AG20443 (cell line): ENCODE results near the gene RAB40AL.
A peak's percentile ranks its signal among the peaks of the same experiment; 100 is the strongest.
"Not testable (repeated sequence)": the region's sequence is repeated elsewhere in the genome, so short reads cannot be mapped to it uniquely, and the experiment has no call there.

Experiments
- DNase-seq: peaks from one replicate; pipeline ENCODE4 v3.0.0; 2012; ENCODE audit warnings: low spot score, mixed read lengths

Gene RAB40AL, protein sequence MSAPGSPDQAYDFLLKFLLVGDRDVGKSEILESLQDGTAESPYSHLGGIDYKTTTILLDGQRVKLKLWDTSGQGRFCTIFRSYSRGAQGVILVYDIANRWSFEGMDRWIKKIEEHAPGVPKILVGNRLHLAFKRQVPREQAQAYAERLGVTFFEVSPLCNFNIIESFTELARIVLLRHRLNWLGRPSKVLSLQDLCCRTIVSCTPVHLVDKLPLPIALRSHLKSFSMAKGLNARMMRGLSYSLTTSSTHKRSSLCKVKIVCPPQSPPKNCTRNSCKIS

DNA sequence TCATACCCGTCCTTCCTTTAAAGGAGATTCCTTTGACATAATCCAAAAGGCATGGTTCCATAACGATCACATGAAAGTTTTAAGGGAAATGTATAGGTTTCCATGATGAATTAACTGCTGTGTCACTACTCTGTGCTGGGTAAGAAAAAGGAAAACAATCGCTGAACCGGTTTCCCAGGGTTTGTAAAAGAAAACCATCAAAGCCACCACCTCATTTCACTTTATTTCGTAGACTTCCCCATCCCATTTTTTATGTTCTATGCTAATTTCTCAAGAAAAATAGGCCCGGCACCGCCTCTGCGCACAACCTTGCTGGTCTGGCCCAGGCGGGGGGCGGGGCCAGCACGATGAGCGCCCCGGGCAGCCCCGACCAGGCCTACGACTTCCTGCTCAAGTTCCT lies at the start of gene RAB40AL:
Gene RAB40AL, plus strand, starts transcription at position 301 of the 400 bp plus-strand sequence. Its CDS starts 47 bp downstream, at position 348.
- not testable (repeated sequence) for DNase-seq

GRCh38 chrX:102887687-102888086 lies 49.4 kb upstream of the RAB40AL start:
- DNase-seq, result no peak

DNA sequence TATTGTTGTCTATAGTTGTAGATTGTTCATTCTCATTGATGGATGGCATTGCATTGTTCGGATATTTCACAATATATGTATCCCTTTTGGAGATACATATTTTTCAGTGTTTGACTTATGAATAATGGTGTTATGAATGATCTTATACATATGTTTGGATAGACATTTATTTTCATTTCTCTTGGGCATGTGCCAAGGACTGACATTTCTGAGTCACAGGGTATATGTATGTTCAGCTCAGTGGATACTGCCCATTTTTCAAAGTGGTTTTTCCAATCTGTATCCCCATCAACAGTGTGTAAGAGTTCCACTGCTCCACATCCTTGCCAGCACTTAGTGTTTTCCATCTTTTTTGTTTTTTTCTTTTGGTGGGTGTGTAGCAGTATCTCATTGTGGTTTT lies 45.0 kb upstream of the RAB40AL start:
- DNase-seq, result no peak

DNA sequence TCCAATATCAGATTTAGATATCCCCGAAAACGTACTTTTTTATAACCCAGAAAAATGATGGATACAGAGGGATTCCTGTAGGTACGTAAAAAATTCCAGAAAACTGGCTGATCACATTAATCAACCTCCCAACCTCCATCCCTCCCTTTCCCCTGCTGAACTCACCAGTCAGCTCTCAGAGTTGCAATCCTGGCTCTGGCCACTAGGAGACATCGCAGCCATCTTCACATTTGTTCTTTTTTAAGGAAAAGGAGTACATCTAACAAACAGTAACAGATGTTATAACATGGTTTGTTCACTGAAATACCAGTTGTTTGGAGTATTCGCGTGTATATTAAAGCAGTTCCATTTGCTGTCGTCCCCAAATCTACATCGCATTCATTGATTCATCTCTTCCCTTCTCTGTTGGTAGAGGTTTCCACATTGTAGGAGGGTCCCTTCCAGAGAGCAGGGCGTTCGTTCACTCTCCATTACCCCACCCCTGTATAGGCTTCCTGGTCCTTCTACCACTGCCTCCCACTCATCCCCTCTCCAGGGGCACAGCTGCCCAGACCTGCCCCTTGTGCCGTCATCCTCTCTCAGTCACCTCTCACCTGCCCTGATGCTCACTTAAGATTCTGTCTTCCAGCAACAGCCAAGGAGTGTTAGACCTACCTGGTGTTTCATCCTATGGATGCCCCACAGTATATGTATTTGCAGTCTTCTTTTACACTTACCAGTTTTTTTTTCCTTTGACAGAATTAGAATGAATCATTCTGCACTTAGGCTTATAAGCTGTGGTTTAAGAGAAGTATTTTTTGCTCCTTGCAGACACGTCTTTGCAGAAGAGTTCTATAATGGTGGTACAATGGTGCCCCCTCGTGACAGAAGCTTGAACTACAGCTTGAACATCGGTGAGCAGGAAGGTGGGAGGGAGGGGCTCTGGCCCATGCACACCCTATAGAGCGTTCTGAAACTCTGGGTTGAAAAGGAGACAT lies 36.8 kb upstream of the RAB40AL start:
- DNase-seq, result peak; percentile 36

DNA sequence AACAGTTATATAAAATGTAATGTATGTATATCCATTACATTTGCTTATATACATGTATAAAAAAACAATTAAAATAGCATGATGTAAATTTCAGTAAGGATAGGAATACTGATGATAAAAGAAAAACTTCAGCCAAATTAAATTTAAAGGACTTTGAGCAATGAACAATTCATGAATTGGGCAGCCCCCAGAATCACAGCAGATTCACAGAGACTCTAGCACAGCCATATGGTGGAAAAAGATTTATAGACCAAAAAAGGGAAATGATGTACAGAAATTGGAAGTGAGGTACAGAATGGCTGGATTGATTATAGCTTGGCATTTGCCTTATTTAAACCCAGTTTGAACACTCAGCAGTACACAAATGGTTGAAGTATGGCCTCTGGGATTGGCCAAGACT lies 34.7 kb upstream of the RAB40AL start:
- no peak for DNase-seq

DNA sequence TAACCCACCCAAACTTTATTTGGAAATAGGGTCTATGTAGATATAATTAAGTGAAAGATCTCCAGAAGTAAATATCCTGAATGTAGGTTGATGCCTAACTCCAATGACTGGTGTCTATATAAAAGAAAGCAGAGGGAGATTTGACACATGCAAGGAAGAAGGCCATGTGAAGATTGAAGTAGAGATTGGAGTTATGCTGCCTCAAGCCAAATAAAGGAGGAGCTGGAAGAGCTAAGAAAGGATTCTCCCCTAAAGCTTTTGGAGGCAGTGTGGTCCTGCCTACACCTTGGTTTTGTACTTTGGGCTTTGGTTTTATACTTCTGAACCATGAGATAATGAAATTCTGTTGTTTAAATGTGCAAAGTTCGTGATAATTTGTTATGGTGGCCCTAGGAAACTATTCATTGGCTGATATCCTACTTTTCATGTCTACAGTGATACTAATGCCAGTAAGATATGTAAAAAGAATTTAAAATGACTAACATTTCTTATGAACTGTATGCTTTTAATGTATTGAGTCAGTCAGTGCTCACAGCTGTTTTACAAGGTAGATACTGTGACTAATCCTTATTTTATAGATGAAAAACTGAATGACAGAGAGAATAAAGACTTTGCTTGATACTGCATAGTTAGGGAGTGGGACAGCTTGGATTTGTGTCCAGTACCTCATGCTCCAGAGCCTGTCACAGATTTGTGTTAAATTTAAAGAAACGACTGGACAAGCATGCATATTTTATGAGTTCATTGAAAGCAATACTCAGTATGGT lies 5.9 kb upstream of the RAB40AL start:
- no peak for DNase-seq

DNA sequence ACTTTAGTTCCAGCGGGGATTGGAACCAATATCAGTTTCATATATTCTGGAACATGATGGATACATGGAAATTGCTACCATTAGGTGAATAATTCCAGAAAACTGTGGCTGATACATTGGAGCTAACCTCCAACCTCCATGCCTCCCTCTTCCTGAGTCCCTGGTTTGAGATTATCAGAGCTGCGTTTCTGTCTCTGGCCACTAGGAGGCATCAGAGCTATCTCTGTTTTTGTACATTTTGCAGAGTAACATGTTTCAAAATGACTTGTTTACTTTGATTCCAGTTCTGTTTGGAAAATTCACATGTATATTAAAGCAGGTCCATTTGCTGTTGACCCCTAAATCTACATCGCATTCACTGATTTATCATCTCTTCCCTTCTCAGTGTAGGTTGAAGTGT lies 2.4 kb upstream of the RAB40AL start:
- DNase-seq, result peak; percentile 21

DNA sequence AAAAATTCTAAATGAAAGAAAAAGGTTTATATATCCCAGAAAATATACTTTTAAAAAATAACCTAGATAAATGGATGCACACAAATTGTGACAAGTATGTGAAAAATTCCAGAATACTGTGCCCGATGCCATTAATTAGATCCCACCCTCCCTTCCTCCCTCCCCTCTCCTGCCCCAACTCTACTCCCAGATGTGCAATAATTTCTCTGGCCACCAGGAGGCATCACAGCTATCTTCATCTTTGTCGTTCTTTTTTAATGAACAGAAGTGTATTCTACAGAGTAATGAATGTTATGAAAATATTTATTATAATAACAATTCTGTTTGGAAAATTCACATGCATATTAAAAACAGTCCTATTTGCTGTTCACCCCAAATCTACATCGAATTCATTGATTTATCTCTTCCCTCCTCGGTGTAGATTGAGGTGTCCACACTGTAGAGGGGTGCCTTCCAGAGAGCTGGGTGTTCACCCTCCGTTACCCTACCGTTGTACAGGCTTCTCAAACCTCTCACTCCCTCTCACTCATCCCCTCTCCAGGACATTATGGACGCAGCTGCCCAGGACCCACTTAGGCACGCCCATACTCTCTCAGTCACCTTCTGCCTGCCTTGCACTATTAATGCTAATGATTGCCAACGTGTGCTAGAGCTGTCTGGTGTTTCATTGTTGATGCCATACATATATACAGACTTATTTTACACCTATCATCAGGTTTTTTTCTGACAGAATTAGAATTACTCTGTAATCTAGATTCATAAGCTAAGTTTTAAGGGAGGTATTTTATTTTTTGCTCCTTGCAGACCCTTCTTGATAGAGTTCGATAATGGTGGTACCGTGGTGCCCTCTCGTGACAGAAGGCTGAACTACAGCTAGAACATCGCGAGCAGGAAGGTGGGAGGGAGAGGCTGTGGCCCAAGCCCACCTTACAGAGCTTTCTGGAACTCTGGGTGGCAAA lies 14.1 kb downstream of the RAB40AL start:
- DNase-seq, result peak; percentile 26

DNA sequence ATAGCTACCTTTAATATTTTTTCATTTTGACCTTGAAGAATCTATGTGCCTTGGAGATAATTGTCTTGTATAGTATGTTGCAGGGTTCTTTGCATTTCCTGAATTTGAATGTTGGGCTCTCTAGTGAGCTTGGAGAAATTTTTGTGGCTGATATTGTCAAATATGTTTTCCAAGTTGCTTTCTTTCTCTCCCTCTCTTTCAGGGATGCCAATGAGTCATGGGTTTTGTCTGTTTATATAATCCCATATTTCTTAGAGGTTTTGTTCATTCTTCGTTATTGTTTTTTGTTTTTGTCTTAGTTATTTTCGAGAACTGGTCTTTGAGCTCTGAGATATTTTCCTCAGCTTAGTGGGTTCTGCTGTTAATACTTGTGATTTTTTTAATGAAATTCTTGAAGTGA lies 20.7 kb downstream of the RAB40AL start:
- DNase-seq, result no peak

- DNase-seq, result no peak
Measured at GRCh38 chrX:102958794-102959193, 21.7 kb downstream of the RAB40AL start.

DNA sequence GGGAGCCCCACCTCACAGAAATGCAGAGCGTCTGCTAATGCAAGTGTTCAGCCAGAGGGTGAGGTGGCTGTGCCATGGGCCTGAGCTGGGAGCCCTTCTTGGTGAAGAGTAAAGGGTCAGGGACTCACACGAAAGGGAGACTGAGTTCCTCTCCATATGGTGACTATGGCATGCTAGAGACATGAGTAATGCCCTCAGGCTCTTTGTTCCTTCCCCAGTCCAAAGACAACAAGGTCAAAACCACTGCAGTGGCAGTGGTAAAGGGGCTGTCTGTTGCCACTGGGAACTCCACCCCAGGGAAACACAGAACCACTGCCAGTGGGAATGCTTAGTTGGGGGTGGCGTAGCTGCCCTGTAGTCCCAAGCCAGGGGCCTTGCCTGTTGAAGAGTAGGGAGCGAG lies 22.4 kb downstream of the RAB40AL start:
- DNase-seq, result peak; percentile 49

DNA sequence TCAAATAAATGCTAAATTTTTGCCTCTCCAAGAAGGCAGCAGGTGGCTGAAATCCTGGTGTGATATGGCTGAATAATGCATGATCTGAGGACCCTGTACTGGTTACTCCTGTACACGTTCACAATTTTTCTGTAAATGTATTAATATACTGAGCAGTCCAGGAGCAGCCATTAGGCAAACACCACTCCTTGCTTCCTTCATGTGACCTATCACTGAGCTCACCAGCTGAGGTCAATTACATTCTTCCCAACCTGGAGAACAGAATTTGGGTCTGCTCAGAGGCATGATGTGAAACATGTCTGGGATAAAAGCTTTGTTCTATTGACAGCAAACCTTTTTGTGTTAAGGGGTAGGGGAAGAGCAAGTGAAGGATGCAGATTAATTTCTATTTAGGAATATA lies 26.9 kb downstream of the RAB40AL start:
- no peak for DNase-seq

DNA sequence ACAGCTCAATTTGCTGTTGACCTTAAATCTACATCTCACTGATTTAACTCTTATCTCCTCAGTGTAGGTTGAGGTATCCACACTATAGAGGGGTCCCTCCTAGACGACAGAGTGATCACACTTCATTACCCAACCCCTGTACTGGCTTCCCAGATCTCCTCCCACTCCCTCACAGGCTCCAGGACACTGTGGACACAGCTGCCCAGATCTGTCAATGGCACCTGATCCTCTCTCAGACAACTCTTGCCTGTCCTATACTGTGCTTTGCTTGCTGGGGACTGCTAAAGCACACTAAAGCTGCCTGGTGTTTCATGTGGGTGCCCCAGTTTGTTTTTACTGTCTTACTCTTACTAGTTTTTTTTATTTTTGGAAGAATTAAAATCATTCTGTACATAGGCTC lies 27.9 kb downstream of the RAB40AL start:
- DNase-seq, result no peak

GRCh38 chrX:102966701-102967100 lies 29.6 kb downstream of the RAB40AL start:
- no peak for DNase-seq

DNA sequence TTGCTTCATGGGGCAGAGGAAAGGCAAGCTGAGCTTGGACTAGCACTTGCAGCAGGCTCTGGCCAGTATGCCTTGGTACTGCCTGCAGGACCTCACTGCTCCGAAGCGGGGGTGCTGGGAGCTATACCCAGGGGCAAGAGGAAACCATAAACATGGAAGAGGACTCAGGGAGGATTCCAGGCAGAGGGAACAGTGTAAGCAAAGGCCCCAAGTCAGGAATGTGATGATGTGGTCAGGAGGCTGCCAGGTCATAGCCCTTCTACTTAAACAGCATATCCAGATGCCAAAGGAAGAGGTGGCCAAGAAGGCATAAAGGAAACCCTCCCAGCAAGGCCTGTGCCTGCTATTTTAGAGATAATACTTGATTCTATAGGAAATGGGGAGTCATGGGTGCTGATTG lies 31.1 kb downstream of the RAB40AL start:
- DNase-seq, result no peak

- DNase-seq, result not testable (repeated sequence)
Measured at GRCh38 chrX:102971536-102971935, 34.5 kb downstream of the RAB40AL start.

GRCh38 chrX:102975016-102975415 lies 37.9 kb downstream of the RAB40AL start:
- DNase-seq, result no peak

- DNase-seq, result no peak
Measured at GRCh38 chrX:102976286-102976685, 39.2 kb downstream of the RAB40AL start.

DNA sequence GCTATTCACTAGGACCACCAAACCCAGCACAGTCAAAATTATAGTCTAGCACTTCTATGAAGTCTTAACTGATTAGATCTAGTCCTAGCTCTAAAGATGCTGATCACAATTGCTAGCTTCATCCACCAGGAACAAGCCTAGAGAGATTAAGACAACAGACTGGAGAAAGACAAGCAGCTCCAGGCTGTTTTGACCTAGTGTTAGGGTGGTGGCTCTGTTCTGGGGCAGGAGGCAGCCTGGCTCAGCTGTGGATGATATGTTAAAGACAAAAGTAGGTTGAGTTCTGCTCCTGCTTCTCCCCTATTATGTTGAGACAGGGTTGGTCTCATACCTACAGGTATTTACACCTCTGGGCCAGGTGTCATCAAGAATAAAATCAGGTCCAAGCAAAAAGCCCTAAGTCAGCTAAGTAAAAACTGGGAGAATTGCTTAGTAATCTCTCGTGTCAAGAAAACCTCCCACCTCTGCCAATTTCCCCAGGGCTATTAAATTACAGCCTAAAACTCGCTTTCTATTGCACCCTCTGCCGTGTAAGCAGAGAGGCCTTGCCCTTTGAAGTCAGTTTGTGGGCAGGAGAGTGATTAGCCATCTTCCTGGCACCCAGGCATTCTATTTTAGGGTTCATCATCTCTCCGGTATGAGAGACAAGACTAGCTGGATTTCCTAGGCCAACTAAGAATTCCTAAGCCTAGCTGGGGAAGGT lies 39.9 kb downstream of the RAB40AL start:
- DNase-seq, result peak; percentile 49

DNA sequence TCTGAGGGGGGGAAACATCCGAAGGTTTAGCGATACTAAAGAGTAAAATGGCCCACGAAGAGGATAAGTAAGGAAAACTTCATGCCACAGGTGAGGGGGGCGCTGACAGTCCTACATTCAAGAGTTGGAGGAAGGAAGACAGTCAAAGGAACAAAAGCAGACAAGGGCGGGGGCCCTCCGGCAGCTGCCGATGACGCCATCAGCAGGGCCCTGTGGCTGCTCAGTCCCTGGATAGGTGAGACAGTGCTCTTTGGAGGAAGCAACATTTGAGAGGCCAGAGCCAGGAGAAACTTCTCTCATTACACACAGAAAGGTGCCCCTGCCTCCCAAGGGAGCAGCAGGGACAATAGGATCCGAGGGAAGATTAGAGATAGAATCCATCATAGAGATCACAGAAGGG lies 41.5 kb downstream of the RAB40AL start:
- DNase-seq, result no peak

DNA sequence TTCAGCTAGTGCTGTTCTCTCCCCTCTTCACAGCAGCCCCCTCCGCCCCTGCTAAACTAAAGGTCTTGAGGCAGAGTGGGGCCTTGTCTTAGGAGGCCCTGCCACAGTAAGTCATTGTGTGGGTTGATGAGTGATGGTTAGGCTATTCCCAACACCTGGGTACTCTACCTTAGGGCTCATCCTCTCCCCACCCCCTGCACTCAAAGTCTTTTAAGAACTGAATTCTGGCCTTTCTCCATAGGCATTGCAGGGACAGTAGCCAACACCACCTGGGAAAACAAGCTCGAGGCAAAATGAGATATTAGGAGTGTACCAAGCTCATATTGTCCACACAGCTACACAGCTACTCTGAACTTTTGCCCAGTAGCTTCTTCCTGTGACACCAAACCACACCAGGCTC lies 42.5 kb downstream of the RAB40AL start:
- no peak for DNase-seq
